HG02798 (cell line): ENCODE data around the gene ZNF74.
"Not testable (repeated sequence)": the region's sequence is repeated elsewhere in the genome, so short reads cannot be mapped to it uniquely, and the experiment has no call there.

Source experiments
- ATAC-seq: cut with Tn5 transposase; IDR thresholded peaks from one replicate; pipeline ENCODE4 v1.9.1; 2021; ENCODE audit warnings: mild to moderate bottlenecking; ENCODE audit not compliant: unreplicated experiment, poor library complexity

ZNF74 gene

DNA sequence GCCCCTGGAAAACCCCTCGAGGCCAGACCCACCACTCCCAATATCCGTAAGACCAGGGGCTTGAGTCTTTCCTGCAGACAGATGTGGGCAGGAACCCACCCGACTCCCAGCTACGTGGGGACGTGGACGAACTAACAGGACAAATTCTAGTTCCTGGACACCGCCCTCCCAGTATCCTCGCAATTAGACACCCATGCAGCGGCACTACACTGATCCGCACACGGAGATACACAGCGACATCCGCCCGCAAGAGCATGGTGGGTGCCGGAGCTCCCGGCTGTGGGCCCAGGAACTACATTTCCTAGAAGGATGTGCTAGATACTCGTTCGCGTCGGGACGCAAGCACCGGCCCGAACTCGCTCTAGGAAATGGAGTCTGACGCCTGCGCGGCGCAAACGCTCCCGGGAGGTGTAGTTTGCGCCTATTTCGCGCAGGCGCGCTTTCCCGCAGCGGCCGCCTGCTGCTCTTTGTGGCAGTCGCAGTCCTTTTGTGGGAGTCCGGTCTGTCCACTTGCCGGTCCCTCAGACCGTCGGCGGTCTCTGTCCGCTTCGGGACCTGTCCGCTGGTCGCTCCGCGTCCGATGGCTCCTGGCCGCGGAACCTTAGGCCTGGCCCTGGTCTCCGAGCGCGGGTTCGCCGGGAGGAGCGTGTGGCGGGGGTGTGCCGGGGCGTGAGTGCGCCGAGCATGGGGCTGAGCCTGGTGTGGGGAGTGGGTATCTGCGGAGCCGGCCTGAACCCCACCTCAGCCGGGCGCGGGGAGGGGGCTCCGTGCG is at the start of gene ZNF74:
ZNF74 (plus strand) TSS at position 447 of the 772 bp plus-strand sequence. CDS start 478 bp downstream, outside the sequence.
- ATAC-seq, result peak; percentile 79

DNA sequence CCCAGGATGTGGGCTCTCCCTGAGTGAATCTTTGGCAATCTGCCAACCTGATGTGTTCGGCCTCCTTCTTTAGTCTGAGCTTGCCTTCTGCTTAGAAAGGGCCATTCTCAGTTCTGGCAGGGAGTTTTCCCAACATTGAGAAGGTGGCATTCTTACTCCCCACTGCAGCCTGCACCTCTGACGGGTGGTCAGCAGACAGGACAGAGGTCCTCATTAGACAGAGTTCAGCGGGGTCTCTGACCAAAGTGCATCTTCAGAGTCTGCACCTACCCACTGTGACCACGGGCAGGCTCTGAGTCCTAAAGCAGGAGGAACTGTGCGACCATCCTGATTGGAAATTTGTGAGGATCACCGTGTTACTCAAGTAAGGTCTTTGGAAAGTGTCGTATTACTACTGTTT is 47.4 kb upstream of the ZNF74 start:
- ATAC-seq, result not testable (repeated sequence)

- not testable (repeated sequence) for ATAC-seq
Observed at GRCh38 chr22:20352536-20352935, 41.4 kb upstream of the ZNF74 start.

- no peak for ATAC-seq
Observed at GRCh38 chr22:20354238-20354975, 39.5 kb upstream of the ZNF74 start.

DNA sequence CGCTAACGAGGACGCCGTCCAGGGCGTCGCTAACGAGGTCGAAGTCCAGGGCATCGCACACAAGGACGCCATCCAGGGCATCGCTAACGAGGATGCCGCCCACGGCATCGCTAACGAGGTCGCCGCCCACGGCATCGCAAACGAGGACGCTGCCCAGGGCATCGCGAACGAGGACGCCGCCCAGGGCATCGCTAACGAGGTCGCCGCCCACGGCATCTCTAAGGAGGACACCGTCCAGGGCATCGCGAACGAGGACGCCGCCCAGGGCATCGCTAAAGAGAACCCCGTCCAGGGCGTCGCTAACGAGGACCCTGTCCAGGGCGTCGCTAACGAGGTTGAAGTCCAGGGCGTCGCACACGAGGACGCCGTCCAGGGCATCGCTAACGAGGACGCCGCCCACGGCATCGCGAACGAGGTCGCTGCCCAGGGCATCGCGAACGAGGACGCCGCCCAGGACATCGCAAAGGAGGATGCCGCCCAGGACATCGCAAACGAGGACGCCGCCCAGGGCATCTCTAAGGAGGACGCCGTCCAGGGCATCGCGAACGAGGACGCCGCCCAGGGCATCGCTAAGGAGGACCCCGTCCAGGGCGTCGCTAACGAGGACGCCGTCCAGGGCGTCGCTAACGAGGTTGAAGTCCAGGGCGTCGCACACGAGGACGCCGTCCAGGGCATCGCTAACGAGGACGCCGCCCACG is 37.9 kb upstream of the ZNF74 start:
- ATAC-seq, result not testable (repeated sequence)

DNA sequence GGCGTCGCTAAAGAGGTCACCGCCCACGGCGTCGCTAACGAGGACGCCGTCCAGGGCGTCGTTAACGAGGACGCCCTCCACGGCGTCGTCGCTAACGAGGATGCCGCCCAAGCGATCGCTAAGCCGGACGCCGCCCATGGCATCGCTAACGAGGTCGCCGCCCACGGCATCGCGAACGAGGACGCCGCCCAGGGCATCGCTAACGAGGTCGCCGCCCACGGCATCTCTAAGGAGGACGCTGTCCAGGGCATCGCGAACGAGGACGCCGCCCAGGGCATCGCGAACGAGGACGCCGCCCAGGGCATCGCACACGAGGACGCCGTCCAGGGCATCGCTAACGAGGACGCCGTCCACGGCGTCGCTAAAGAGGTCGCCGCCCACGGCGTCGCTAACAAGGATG is 37.0 kb upstream of the ZNF74 start:
- ATAC-seq, result not testable (repeated sequence)

DNA sequence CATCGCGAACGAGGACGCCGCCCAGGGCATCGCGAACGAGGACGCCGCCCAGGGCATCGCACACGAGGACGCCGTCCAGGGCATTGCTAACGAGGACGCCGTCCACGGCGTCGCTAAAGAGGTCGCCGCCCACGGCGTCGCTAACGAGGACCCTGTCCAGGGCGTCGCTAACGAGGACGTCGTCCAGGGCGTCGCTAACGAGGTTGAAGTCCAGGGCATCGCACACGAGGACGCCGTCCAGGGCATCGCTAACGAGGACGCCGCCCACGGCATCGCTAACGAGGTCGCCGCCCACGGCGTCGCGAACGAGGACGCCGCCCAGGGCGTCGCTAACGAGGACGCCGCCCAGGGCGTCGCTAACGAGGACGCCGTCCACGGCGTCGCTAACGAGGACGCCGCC is 36.0 kb upstream of the ZNF74 start:
- not testable (repeated sequence) for ATAC-seq

DNA sequence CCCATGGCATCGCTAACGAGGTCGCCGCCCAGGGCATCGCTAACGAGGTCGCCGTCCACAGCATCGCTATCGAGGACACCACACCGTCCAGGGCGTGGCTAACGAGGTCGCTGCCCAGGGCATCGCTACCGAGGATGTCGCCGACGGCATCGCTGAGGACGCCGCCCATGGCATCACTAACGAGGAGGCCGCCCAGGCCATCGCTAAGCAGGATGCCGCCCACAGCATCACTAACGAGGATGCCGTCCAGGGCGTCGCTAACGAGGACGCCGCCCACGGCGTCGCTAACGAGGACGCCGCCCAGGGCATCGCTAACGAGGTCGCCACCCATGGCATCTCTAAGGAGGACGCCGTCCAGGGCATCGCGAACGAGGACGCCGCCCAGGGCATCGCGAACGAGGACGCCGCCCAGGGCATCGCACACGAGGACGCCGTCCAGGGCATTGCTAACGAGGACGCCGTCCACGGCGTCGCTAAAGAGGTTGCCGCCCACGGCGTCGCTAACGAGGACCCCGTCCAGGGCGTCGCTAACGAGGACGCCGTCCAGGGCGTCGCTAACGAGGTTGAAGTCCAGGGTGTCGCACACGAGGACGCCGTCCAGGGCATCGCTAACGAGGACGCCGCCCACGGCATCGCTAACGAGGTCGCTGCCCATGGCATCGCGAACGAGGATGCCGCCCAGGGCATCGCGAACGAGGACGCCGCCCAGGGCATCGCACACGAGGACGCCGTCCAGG is 35.3 kb upstream of the ZNF74 start:
- not testable (repeated sequence) for ATAC-seq

DNA sequence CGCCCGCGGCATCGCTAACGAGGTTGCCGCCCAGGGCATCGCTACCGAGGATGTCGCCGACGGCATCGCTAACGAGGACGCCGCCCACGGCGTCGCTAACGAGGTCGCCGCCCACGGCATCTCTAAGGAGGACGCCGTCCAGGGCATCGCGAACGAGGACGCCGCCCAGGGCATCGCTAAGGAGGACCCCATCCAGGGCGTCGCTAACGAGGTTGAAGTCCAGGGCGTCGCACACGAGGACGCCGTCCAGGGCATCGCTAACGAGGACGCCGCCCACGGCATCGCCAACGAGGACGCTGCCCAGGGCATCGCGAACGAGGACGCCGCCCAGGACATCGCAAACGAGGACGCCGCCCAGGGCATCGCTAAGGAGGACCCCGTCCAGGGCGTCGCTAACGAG is 33.7 kb upstream of the ZNF74 start:
- ATAC-seq, result not testable (repeated sequence)

DNA sequence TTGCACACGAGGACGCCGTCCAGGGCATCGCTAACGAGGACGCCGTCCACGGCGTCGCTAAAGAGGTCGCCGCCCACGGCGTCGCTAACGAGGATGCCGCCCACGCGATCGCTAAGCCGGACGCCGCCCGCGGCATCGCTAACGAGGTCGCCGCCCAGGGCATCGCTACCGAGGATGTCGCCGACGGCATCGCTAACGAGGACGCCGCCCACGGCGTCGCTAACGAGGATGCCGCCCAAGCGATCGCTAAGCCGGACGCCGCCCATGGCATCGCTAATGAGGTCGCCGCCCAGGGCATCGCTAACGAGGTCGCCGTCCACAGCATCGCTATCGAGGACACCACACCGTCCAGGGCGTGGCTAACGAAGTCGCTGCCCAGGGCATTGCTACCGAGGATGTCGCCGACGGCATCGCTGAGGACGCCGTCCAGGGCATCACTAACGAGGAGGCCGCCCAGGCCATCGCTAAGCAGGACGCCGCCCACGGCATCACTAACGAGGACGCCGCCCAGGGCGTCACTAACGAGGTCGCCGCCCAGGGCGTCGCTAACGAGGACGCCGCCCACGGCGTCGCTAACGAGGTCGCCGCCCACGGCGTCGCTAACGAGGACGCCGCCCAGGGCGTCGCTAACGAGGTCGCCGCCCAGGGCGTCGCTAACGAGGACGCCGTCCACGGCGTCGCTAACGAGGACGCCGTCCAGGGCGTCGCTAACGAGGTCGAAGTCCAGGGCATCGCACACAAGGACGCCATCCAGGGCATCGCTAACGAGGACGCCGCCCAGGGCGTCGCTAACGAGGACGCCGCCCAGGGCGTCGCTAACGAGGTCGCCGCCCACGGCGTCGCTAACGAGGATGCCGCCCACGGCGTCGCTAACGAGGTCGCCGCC is 32.8 kb upstream of the ZNF74 start:
- not testable (repeated sequence) for ATAC-seq

- not testable (repeated sequence) for ATAC-seq
Observed at GRCh38 chr22:20361752-20362229, 32.2 kb upstream of the ZNF74 start.

DNA sequence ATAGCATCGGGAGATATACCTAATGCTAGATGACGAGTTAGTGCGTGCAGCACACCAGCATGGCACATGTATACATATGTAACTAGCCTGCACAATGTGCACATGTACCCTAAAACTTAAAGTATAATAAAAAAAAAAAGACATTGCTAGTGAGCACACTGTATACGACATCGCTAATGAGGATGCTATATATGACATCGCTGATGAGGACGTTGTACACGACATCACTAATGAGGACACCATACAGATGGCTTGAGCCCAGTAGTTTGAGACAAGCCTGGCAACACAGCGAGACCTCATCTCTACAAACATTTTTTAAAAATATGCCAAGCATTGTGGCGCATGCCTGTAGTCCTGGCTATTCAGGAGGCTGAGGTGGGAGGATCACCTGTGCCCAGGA is 31.5 kb upstream of the ZNF74 start:
- not testable (repeated sequence) for ATAC-seq

DNA sequence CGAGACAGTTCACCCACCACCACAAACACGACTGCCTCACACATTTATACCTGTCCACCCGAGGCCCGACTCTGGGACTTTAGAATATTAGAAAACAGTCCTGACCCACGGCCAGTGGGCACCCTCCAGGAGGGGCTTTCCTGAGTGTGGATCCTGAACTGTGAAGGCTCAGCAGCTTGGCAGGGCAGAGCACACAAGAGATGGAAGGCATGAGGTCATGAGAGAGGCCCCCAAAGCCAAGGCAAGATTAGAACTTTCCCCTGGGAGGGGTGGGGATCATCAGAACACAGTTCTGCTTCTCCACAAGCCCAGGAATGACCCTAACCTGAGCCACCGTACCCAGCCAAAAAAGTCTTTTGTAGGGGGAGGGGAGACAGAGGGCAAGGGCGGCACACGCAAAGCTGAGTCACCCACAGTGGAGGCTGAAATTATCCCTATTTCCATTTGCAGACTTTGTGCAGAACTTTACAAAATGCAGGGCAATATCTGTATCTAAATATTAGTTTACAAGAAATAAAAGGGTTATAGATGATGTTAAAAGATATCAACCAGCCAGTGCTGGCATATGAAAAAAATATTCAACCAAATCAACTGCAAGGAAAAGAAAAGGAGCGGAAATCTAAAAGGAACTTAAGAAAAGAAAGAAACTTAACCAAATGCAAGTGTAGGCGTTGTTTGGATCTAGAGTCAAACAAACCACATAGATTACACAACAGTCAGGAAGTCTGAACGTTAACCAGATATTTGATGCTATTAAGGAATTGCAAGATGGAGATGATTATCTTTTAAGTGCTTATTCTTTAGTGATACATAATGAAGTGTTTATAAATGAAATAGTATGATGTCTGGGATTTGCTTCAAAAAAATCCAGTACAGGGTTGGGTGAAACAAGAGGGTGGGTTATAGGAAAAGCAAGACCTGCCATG is 29.4 kb upstream of the ZNF74 start:
- ATAC-seq, result not testable (repeated sequence)

DNA sequence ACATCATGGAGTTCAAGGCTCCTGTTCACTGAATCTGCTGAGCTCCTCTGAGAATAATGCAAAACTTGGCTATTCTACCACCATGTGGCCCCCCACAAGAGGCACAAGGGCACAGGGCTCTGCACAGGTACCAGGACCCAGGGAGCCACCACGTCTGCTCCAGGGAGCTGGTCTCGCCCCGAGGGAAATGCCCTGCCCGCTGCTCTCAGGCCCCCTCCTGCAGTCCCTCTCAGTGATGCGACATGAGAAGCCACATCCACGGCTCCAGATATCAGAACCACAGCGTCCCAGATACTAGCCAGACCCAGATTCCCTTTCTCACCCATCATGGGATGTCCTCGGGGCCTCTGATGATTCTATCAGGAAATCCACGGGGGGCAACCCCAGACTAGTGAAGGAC is 27.1 kb upstream of the ZNF74 start:
- ATAC-seq, result not testable (repeated sequence)

GRCh38 chr22:20368875-20369274 is 25.1 kb upstream of the ZNF74 start:
- ATAC-seq, result not testable (repeated sequence)

DNA sequence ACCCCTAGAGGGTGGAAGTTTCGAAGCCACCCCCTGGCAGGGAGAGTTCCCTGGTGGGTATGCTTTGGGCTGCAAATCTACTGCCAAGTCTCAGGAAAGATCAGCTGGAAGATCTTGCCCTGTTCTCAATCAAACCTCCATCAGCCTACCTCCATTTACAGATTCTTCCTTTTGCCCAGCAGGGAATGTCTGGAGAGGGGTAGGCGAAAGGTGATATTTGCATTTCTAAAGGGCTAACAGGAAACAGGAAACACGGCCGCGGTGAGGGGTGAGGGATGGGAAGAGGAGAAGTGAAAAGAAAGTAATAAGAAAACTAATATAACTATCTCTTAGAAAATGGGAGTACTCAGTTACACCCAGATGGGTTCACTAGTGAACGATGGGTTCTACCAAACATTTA is 22.3 kb upstream of the ZNF74 start:
- ATAC-seq, result not testable (repeated sequence)

- ATAC-seq, result not testable (repeated sequence)
Observed at GRCh38 chr22:20372406-20372854, 21.5 kb upstream of the ZNF74 start.

GRCh38 chr22:20373195-20373706 is 20.7 kb upstream of the ZNF74 start:
- not testable (repeated sequence) for ATAC-seq
